22Rv1 (cell line): ENCODE results near the gene KANSL1.

ENCODE experiments used
- H3K27ac ChIP-seq: fragments of 450-650 bp; 2 replicates; pipeline ENCODE4 v1.5.1; 2017
- ZFX ChIP-seq: fragments of 450-650 bp; IDR thresholded peaks from 2 replicates; pipeline ENCODE4 v1.6.1; 2017; ENCODE audit warnings: antibody characterized with exemption, borderline replicate concordance
- TF ChIP-seq, protein P1 (sequence below): fragments of 450-650 bp; IDR thresholded peaks from 2 replicates; pipeline ENCODE4 v1.5.1; 2017; ENCODE audit warnings: mild to moderate bottlenecking

Gene KANSL1

DNA sequence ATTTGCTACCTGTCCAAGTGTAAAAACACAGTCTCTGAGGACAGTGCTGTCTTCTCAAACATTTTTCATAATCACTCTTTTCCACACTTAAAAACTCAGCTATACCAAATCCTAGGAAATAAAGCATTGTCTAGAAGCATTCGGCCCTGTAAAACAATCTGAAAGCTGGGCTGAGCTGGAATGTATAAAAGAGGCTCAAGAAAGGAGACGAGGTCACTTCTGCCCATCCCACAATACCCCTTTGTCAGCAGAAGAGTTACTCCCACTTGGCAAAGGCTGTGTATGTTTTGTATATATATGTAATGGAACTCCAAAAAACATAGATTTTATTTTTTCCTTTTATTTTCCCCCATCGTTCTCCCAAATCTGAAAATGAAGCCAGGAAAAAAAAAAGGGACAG is 150.3 kb downstream of the KANSL1 start:
- no peak for TF ChIP-seq ZFX
- TF ChIP-seq, protein P1, sequence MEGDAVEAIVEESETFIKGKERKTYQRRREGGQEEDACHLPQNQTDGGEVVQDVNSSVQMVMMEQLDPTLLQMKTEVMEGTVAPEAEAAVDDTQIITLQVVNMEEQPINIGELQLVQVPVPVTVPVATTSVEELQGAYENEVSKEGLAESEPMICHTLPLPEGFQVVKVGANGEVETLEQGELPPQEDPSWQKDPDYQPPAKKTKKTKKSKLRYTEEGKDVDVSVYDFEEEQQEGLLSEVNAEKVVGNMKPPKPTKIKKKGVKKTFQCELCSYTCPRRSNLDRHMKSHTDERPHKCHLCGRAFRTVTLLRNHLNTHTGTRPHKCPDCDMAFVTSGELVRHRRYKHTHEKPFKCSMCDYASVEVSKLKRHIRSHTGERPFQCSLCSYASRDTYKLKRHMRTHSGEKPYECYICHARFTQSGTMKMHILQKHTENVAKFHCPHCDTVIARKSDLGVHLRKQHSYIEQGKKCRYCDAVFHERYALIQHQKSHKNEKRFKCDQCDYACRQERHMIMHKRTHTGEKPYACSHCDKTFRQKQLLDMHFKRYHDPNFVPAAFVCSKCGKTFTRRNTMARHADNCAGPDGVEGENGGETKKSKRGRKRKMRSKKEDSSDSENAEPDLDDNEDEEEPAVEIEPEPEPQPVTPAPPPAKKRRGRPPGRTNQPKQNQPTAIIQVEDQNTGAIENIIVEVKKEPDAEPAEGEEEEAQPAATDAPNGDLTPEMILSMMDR: no peak
- no peak overlapping the region for H3K27ac ChIP-seq

DNA sequence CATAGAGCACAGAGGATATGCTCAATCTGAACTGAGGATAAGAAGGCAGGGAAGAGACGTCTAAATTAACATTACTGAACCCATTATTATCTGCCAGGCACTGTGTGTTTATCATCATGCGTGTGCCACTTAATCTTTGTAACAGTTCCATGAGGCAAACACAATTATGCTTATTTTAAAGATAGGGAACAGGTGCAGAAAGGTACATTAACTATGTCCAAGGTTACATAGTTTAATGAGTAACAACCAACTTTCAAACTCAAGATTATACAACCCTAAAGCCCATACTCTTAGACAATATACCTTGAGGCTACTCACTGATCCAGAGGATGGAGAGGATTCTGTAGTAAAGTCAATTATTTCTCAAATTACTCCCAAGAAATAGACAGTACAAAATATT is 151.0 kb downstream of the KANSL1 start:
- TF ChIP-seq, protein P1: no peak
- no peak for TF ChIP-seq ZFX
- H3K27ac ChIP-seq: no peak overlapping the region

DNA sequence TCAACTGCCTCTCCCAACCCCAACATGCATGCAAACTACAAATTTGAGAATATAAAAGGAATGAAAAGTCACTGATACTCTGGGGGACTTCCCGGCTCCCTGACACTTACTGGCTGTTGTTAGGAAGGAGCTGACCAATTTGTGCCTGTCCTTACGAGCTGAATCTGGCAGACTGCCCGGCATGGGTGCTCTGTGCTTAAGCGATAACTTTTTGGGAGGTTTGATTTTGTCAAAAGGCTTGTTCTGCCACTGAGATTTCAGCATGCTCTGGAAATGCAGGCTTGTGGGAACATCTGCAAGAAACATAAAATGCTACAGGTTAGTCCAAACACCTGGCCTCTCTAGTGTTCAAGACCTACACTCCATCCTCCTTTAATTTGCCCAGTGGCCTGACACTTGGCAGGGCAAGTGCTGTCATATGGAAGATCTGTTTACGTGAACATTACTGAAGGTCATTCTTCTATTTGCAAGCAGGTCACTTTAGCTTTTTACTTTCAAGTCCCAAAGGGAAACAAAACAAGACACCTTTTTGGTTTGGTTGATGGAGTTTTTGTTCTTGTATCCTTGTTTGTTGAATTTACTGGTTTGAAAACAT is 153.5 kb downstream of the KANSL1 start:
- TF ChIP-seq ZFX: no peak
- TF ChIP-seq, protein P1: no peak

DNA sequence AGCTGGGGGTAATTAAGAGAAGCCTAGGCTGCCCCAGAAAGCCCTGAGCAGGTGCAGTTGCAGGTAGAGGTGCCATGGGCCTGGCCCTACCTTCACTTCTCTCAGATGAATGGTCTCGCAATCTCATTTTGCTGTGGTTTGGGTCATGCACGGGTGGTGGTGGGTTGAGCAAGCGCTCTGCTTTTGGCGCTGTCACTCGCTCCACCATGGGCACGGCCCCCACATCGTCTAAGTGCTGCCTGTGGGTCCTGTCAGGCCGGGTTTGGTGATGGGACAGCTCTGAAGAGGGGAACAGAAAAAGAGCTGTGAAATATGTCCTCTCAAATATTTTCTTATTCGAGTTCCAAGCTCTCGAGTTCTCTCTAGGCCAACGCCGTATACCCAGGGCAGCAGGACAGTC is 154.3 kb downstream of the KANSL1 start:
- no peak overlapping the region for H3K27ac ChIP-seq
- no peak for TF ChIP-seq ZFX
- TF ChIP-seq, protein P1: no peak

More for the DNA sequence above, 153.5 kb downstream of the KANSL1 start:
- H3K27ac ChIP-seq: no peak overlapping the region

DNA sequence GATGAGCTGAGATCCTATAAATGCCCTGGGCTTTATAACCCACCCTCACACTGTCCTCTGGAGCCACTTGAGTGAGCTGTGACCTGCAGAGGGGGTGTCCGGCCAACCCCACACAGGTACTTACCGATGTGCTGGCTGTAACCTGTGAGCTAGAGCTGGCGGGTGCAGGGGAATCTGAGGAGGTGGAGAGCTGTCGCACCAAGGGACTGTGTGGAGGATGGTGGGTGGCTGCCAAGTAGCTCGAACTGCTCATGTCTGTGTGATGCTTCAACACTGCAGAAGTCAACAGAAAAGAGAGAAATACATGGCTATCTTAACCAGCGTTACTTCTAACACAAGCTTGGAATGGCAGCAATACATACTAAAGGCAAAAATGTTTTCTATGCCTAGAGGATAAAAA is 154.8 kb downstream of the KANSL1 start:
- no peak overlapping the region for H3K27ac ChIP-seq
- TF ChIP-seq, protein P1: no peak

DNA sequence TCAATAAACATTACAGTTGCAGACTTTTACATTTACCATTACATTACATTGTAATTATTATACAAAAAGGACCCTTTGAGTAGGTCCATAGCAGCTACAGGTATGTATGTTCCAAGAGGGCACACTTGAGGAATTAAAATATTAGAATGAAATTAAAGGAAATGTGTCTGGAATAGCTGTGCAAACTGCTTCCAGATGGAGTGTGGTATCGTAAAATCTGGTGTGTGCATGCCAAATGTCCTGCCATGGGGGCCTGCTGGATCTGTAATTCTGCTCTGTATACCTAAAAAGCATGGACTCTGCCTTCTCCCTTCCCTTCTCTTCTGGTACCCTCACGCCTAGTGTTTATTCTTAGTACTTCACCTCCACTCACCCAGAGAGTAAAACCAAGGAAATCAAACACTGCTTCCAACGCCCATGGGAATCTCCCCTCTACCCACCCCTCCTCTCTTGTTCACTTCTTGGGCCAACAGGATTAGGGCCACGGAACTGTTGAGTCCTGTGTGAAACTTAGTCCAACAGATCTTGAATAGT is 155.4 kb downstream of the KANSL1 start:
- TF ChIP-seq ZFX: no peak
- TF ChIP-seq, protein P1: no peak
- no peak overlapping the region for H3K27ac ChIP-seq

DNA sequence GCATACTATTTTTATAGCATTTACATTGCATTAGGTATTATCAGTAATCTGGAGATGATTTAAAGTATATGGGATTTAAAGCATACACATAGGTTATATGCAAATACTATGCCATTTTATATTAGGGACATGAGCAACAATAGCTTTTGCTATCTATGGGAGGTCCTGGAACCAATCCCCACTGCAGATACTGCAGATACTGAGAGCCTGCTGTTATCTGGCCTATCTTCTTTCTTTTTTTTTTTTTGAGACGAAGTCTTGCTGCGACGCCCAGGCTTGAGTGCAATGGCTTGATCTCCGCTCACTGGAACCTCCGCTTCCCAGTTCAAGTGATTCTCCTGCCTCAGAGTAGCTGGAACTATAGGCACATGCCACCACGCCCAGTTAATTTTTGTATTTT is 156.7 kb downstream of the KANSL1 start:
- no peak for TF ChIP-seq ZFX
- TF ChIP-seq, protein P1: no peak
- H3K27ac ChIP-seq: no peak overlapping the region
